ENCODE data around the gene CTCFL. TPM values are rescaled to one million over a fixed set of nuclear protein-coding genes. Genes with fewer than 3 reads are reported as not detected.

Gene CTCFL
- total and polyA plus RNA-seq, 4 donors, result 0.05 to 0.08 (median 0.08) TPM; not detected in 1

GRCh38 chr20:57450931-57451330, 74.0 kb downstream of the CTCFL start:
- Histone ChIP-seq H3K9me3 (ENCODE audit: control insufficient read depth in 4 of 4, low read length in 3 of 4) (no peaks in the 10 kb centered on the region), H3K9ac (ENCODE audit: low read depth in 1 of 2, low read length in 2 of 2) (no peak overlapping the region), H3K4me1 (ENCODE audit: control insufficient read depth in 4 of 4, insufficient read depth in 4 of 4, low read length in 3 of 4) (peaks cover 2 to 11% (median 5%) of the 10 kb centered on the region in 4 donors), H3K4me3 (ENCODE audit: low read depth in 1 of 3, low read length in 3 of 3) (no peak overlapping the region), H3K27me3 (ENCODE audit: control insufficient read depth in 4 of 4, insufficient read depth in 4 of 4, low read length in 3 of 4) (no peaks in the 10 kb centered on the region), H3K27ac (ENCODE audit: low read depth in 1 of 2, low read length in 2 of 2) (peak overlapping the region in 1 of 2 donors; percentile 27), H3K36me3 (ENCODE audit: control insufficient read depth in 4 of 4, insufficient read depth in 3 of 4, low read depth in 1 of 4, low read length in 3 of 4) (no peaks in the 10 kb centered on the region)
- no peak for DNase-seq (ENCODE audit: low spot score)
- TF ChIP-seq TAF1 (conservative IDR thresholded peaks at IDR 0.05), result no peak
- no peak for TF ChIP-seq CTCF (IDR thresholded peaks at IDR 0.05; ENCODE audit: low read depth, low read length, missing input control)
- TF ChIP-seq JUND (IDR thresholded peaks at IDR 0.05), result no peak
- no peak for TF ChIP-seq YY1 (IDR thresholded peaks at IDR 0.05)
- TF ChIP-seq HNF4G (IDR thresholded peaks at IDR 0.05), result no peak
- TF ChIP-seq RAD21 (IDR thresholded peaks at IDR 0.05), result no peak
- no peak for TF ChIP-seq MAX (IDR thresholded peaks at IDR 0.05)
- no peak for TF ChIP-seq ZBTB33 (IDR thresholded peaks at IDR 0.05)
- no peak for TF ChIP-seq FOXA1 (IDR thresholded peaks at IDR 0.05)
- no peak for TF ChIP-seq ATF3 (IDR thresholded peaks at IDR 0.05)
- TF ChIP-seq NR2F2 (IDR thresholded peaks at IDR 0.05), result no peak
- TF ChIP-seq SP1 (IDR thresholded peaks at IDR 0.05), result no peak
- no peak for TF ChIP-seq FOXA2 (IDR thresholded peaks at IDR 0.05)
- no peak for TF ChIP-seq EGR1 (IDR thresholded peaks at IDR 0.05; ENCODE audit: low read depth in 2 of 2)
- no peak for TF ChIP-seq RXRA (IDR thresholded peaks at IDR 0.05)
- 77% methylated on average over 13 of the region's 13 CpGs for WGBS

- peak overlapping the region in 1 of 2 donors; percentile 27 for H3K27ac ChIP-seq (ENCODE audit: low read depth in 1 of 2, low read length in 2 of 2)
- peaks cover 2 to 11% (median 5%) of the 10 kb centered on the region in 4 donors for H3K4me1 ChIP-seq (ENCODE audit: control insufficient read depth in 4 of 4, insufficient read depth in 4 of 4, low read length in 3 of 4)
- no peak overlapping the region for H3K9ac ChIP-seq (ENCODE audit: low read depth in 1 of 2, low read length in 2 of 2)
Measured at GRCh38 chr20:57450419-57450818, 74.5 kb downstream of the CTCFL start.

More at GRCh38 chr20:57450419-57450818, 74.5 kb downstream of the CTCFL start:
- TF ChIP-seq HNF4A (conservative IDR thresholded peaks at IDR 0.05), result no peak
- TF ChIP-seq RXRA (IDR thresholded peaks at IDR 0.05), result no peak
- no peak for TF ChIP-seq ZBTB33 (IDR thresholded peaks at IDR 0.05)
- TF ChIP-seq MAX (IDR thresholded peaks at IDR 0.05), result no peak
- TF ChIP-seq TAF1 (conservative IDR thresholded peaks at IDR 0.05), result no peak
- no peak for TF ChIP-seq CTCF (IDR thresholded peaks at IDR 0.05; ENCODE audit: low read depth, low read length, missing input control)
- 49% methylated on average over 12 of the region's 12 CpGs for WGBS
- Histone ChIP-seq H3K9me3 (ENCODE audit: control insufficient read depth in 4 of 4, low read length in 3 of 4) (no peaks in the 10 kb centered on the region), H3K27me3 (ENCODE audit: control insufficient read depth in 4 of 4, insufficient read depth in 4 of 4, low read length in 3 of 4) (no peaks in the 10 kb centered on the region), H3K36me3 (ENCODE audit: control insufficient read depth in 4 of 4, insufficient read depth in 3 of 4, low read depth in 1 of 4, low read length in 3 of 4) (no peaks in the 10 kb centered on the region), H3K4me3 (ENCODE audit: low read depth in 1 of 3, low read length in 3 of 3) (no peak overlapping the region)
- no peak for DNase-seq (ENCODE audit: low spot score)

All from liver (tissue), 9 donors.